GM23338 (cell line): ENCODE results near the gene XYLT1.
"Not testable (repeated sequence)": the region's sequence is repeated elsewhere in the genome, so short reads cannot be mapped to it uniquely, and the experiment has no call there.

ENCODE experiments used
- CREB1 ChIP-seq: fragments of 250-450 bp; sonication (Bioruptor Pico); IDR thresholded peaks from 2 replicates; pipeline ENCODE4 v1.5.0; 2020; ENCODE audit warnings: low read depth, mild to moderate bottlenecking, moderate library complexity
- EZH2 ChIP-seq: fragments of 200-600 bp; sonication (generic); IDR thresholded peaks from one replicate; pipeline ENCODE4 v1.8.0; 2017; ENCODE audit warnings: antibody characterized with exemption, mild to moderate bottlenecking, low read depth; ENCODE audit not compliant: unreplicated experiment
- EZH2phosphoT487 ChIP-seq: fragments of 200-600 bp; sonication (generic); IDR thresholded peaks from one replicate; pipeline ENCODE4 v1.8.1; 2018; ENCODE audit warnings: antibody characterized with exemption; ENCODE audit not compliant: unreplicated experiment
- JUNB ChIP-seq: IDR thresholded peaks from one replicate; pipeline ENCODE4 v1.6.1; 2016; ENCODE audit warnings: antibody characterized with exemption; ENCODE audit not compliant: unreplicated experiment
- POLR2AphosphoS5 ChIP-seq: IDR thresholded peaks from 2 replicates; pipeline ENCODE4 v1.6.1; 2016; ENCODE audit warnings: antibody characterized with exemption, low read depth
- ZNF331 ChIP-seq: fragments of 250-450 bp; sonication (Bioruptor Pico); IDR thresholded peaks from 2 replicates; pipeline ENCODE4 v1.5.0; 2020; ENCODE audit warnings: low read depth, mild to moderate bottlenecking, moderate library complexity
- TF ChIP-seq, protein P1 (sequence below), 2 experiments: fragments of 200-600 bp in 1 of 2; sonication (generic) in 1 of 2; conservative IDR thresholded peaks; 2 replicates each; pipeline versions ENCODE4 v1.5.1 to v1.6.1; 2016 to 2017; ENCODE audit warnings: antibody characterized with exemption in 2 of 2, low read depth in 2 of 2, mild to moderate bottlenecking in 2 of 2, moderate library complexity in 1 of 2
- TF ChIP-seq, protein P2 (sequence below): IDR thresholded peaks from one replicate; pipeline ENCODE4 v1.6.1; 2018; ENCODE audit warnings: antibody characterized with exemption; ENCODE audit not compliant: unreplicated experiment

GRCh38 chr16:17482341-17482740 is 11.6 kb upstream of the XYLT1 start:
- TF ChIP-seq, protein P1, sequence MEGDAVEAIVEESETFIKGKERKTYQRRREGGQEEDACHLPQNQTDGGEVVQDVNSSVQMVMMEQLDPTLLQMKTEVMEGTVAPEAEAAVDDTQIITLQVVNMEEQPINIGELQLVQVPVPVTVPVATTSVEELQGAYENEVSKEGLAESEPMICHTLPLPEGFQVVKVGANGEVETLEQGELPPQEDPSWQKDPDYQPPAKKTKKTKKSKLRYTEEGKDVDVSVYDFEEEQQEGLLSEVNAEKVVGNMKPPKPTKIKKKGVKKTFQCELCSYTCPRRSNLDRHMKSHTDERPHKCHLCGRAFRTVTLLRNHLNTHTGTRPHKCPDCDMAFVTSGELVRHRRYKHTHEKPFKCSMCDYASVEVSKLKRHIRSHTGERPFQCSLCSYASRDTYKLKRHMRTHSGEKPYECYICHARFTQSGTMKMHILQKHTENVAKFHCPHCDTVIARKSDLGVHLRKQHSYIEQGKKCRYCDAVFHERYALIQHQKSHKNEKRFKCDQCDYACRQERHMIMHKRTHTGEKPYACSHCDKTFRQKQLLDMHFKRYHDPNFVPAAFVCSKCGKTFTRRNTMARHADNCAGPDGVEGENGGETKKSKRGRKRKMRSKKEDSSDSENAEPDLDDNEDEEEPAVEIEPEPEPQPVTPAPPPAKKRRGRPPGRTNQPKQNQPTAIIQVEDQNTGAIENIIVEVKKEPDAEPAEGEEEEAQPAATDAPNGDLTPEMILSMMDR (conservative IDR thresholded peaks at IDR 0.05; ENCODE audit: low read depth in 2 of 2): not testable (repeated sequence)
- not testable (repeated sequence) for TF ChIP-seq EZH2; POLR2AphosphoS5; EZH2phosphoT487; JUNB; ZNF331 (CRISPR knock-in tag); CREB1 (CRISPR knock-in tag)
- TF ChIP-seq, protein P2, sequence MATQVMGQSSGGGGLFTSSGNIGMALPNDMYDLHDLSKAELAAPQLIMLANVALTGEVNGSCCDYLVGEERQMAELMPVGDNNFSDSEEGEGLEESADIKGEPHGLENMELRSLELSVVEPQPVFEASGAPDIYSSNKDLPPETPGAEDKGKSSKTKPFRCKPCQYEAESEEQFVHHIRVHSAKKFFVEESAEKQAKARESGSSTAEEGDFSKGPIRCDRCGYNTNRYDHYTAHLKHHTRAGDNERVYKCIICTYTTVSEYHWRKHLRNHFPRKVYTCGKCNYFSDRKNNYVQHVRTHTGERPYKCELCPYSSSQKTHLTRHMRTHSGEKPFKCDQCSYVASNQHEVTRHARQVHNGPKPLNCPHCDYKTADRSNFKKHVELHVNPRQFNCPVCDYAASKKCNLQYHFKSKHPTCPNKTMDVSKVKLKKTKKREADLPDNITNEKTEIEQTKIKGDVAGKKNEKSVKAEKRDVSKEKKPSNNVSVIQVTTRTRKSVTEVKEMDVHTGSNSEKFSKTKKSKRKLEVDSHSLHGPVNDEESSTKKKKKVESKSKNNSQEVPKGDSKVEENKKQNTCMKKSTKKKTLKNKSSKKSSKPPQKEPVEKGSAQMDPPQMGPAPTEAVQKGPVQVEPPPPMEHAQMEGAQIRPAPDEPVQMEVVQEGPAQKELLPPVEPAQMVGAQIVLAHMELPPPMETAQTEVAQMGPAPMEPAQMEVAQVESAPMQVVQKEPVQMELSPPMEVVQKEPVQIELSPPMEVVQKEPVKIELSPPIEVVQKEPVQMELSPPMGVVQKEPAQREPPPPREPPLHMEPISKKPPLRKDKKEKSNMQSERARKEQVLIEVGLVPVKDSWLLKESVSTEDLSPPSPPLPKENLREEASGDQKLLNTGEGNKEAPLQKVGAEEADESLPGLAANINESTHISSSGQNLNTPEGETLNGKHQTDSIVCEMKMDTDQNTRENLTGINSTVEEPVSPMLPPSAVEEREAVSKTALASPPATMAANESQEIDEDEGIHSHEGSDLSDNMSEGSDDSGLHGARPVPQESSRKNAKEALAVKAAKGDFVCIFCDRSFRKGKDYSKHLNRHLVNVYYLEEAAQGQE: not testable (repeated sequence)
